Measurements from ENCODE around the gene EIF2S3B.
"Not testable (repeated sequence)": the region's sequence is repeated elsewhere in the genome, so short reads cannot be mapped to it uniquely, and the experiment has no call there.

GRCh38 chr12:10481901-10482300, 23.8 kb upstream of the EIF2S3B start:
- TF ChIP-seq CTCF (conservative IDR thresholded peaks at IDR 0.05); ZFX (IDR thresholded peaks at IDR 0.05): not testable (repeated sequence)

All from C4-2B (cell line).